Karpas-422 (cell line): ENCODE results near the gene ST8SIA2. TPM values are rescaled to one million over a fixed set of nuclear protein-coding genes. Genes with fewer than 3 reads are reported as not detected.

Experiments used
- DNase-seq: peaks from one replicate; pipeline ENCODE4 v3.0.0-alpha.2; 2015
- H2AFZ ChIP-seq: fragments of 200-600 bp; sonication (generic); 2 replicates; pipeline ENCODE4 v1.6.1; 2014; ENCODE audit warnings: antibody characterized with exemption, low read length, mixed read lengths
- H3K27ac ChIP-seq: fragments of 200-600 bp; sonication (generic); 2 replicates; pipeline ENCODE4 v1.5.1; 2014; ENCODE audit warnings: mild to moderate bottlenecking, low read length, moderate library complexity
- H3K27me3 ChIP-seq: fragments of 200-600 bp; sonication (generic); 2 replicates; pipeline ENCODE4 v1.6.1; 2014; ENCODE audit warnings: low read length, mixed read lengths
- H3K36me3 ChIP-seq: fragments of 200-600 bp; sonication (generic); 2 replicates; pipeline ENCODE4 v1.6.1; 2014; ENCODE audit warnings: low read length, mixed read lengths; ENCODE audit not compliant: insufficient read depth
- H3K4me1 ChIP-seq: fragments of 200-600 bp; sonication (generic); 2 replicates; pipeline ENCODE4 v1.6.1; 2014; ENCODE audit warnings: mild to moderate bottlenecking, low read length, mixed read lengths
- H3K4me2 ChIP-seq: fragments of 200-600 bp; sonication (generic); 2 replicates; pipeline ENCODE4 v1.6.1; 2014; ENCODE audit warnings: low read length, low read depth, mild to moderate bottlenecking; ENCODE audit not compliant: poor library complexity, severe bottlenecking
- H3K4me3 ChIP-seq: fragments of 200-600 bp; sonication (generic); 2 replicates; pipeline ENCODE4 v1.5.1; 2014; ENCODE audit warnings: mild to moderate bottlenecking, antibody characterized with exemption, low read length, mixed read lengths
- H3K79me2 ChIP-seq: fragments of 200-600 bp; sonication (generic); 2 replicates; pipeline ENCODE4 v1.6.1; 2014; ENCODE audit warnings: mild to moderate bottlenecking, low read length, mixed read lengths
- H3K9ac ChIP-seq: fragments of 200-600 bp; sonication (generic); 2 replicates; pipeline ENCODE4 v1.6.0; 2014; ENCODE audit warnings: low read length
- H3K9me2 ChIP-seq: fragments of 200-600 bp; sonication (generic), shearing (Covaris generic); replicated peaks from 2 replicates; pipeline ENCODE4 v1.6.0; 2014; ENCODE audit warnings: mild to moderate bottlenecking, low read length, moderate library complexity; ENCODE audit not compliant: insufficient read depth
- H3K9me3 ChIP-seq: fragments of 300-700, 200-600 bp; sonication (generic); 2 replicates; pipeline ENCODE4 v1.6.1; 2014; ENCODE audit warnings: low read length, mixed read lengths
- H4K20me1 ChIP-seq: fragments of 200-600 bp; sonication (generic); 2 replicates; pipeline ENCODE4 v1.6.1; 2014; ENCODE audit warnings: mild to moderate bottlenecking, antibody characterized with exemption, low read length, low read depth; ENCODE audit not compliant: insufficient read depth
- total RNA-seq: library from RNA; depleted of rRNA; stranded (reverse); fragments of >200 nt; shearing (Covaris generic); gene quantifications from 2 replicates; pipeline ENCODE4 v1.2.3, GENCODE V29; 2014; ENCODE audit warnings: low replicate concordance

ST8SIA2 gene
- total RNA-seq, 1 experiment from 2014 or later = not detected

GRCh38 chr15:92366381-92366780 is 27.3 kb upstream of the ST8SIA2 start:
- Histone ChIP-seq H3K36me3 (no peaks in the 10 kb centered on the region), H3K9me3 (no peaks in the 10 kb centered on the region), H3K79me2 (no peaks in the 10 kb centered on the region), H2AFZ (no peak overlapping the region), H3K9me2 (no peaks in the 10 kb centered on the region), H3K4me1 (no peaks in the 10 kb centered on the region), H3K27me3 (no peaks in the 10 kb centered on the region), H3K4me3 (no peak overlapping the region), H3K9ac (no peak overlapping the region), H3K27ac (no peak overlapping the region), H4K20me1 (no peaks in the 10 kb centered on the region), H3K4me2 (no peak overlapping the region)
- no peak for DNase-seq

- no peak overlapping the region for H3K9ac ChIP-seq
- H3K27me3 ChIP-seq = no peaks in the 10 kb centered on the region; the same call in 1 of the 2 replicates
- no peaks in the 10 kb centered on the region for H3K36me3 ChIP-seq
- no peaks in the 10 kb centered on the region for H3K4me1 ChIP-seq
- H3K79me2 ChIP-seq = no peaks in the 10 kb centered on the region
- no peak for DNase-seq
- H3K4me3 ChIP-seq = no peak overlapping the region
- H3K4me2 ChIP-seq = no peak overlapping the region
- no peak overlapping the region for H2AFZ ChIP-seq
- H3K27ac ChIP-seq = no peak overlapping the region
- H3K9me3 ChIP-seq = no peaks in the 10 kb centered on the region
- no peaks in the 10 kb centered on the region for H3K9me2 ChIP-seq
- no peaks in the 10 kb centered on the region for H4K20me1 ChIP-seq
Measured at GRCh38 chr15:92375057-92375456, 18.6 kb upstream of the ST8SIA2 start.

- Histone ChIP-seq H3K4me1 (no peaks in the 10 kb centered on the region), H3K9me2 (no peaks in the 10 kb centered on the region), H3K27me3 (no peaks in the 10 kb centered on the region; the same call in 1 of the 2 replicates), H3K9ac (no peak overlapping the region), H3K36me3 (no peaks in the 10 kb centered on the region), H3K27ac (no peak overlapping the region), H3K4me2 (no peak overlapping the region), H4K20me1 (no peaks in the 10 kb centered on the region), H3K9me3 (no peaks in the 10 kb centered on the region), H3K4me3 (no peak overlapping the region), H2AFZ (no peak overlapping the region), H3K79me2 (no peaks in the 10 kb centered on the region)
- no peak for DNase-seq
Measured at GRCh38 chr15:92376109-92376508, 17.6 kb upstream of the ST8SIA2 start.

GRCh38 chr15:92377083-92377789 is 16.4 kb upstream of the ST8SIA2 start:
- H3K4me3 ChIP-seq = no peak overlapping the region
- no peaks in the 10 kb centered on the region for H3K36me3 ChIP-seq
- no peak for DNase-seq
- H3K4me2 ChIP-seq = no peak overlapping the region
- H4K20me1 ChIP-seq = no peaks in the 10 kb centered on the region
- H3K27me3 ChIP-seq = no peaks in the 10 kb centered on the region; the same call in 1 of the 2 replicates
- no peaks in the 10 kb centered on the region for H3K79me2 ChIP-seq
- no peaks in the 10 kb centered on the region for H3K4me1 ChIP-seq
- H3K9me3 ChIP-seq = no peaks in the 10 kb centered on the region
- no peak overlapping the region for H3K9ac ChIP-seq
- H3K27ac ChIP-seq = no peak overlapping the region
- no peaks in the 10 kb centered on the region for H3K9me2 ChIP-seq
- H2AFZ ChIP-seq = no peak overlapping the region

- peak; percentile 70 for DNase-seq
- no peak overlapping the region for H3K4me2 ChIP-seq
Measured at GRCh38 chr15:92383519-92384324, 10.0 kb upstream of the ST8SIA2 start.

GRCh38 chr15:92384381-92384780 is 9.3 kb upstream of the ST8SIA2 start:
- no peaks in the 10 kb centered on the region for H3K9me3 ChIP-seq
- no peak overlapping the region for H3K9ac ChIP-seq
- no peaks in the 10 kb centered on the region for H3K27me3 ChIP-seq
- H2AFZ ChIP-seq = no peak overlapping the region
- no peak overlapping the region for H3K4me3 ChIP-seq
- H3K27ac ChIP-seq = no peak overlapping the region
- H3K9me2 ChIP-seq = no peaks in the 10 kb centered on the region
- no peak overlapping the region for H3K4me2 ChIP-seq
- no peak for DNase-seq
- no peaks in the 10 kb centered on the region for H3K79me2 ChIP-seq
- no peaks in the 10 kb centered on the region for H4K20me1 ChIP-seq
- H3K4me1 ChIP-seq = no peaks in the 10 kb centered on the region
- H3K36me3 ChIP-seq = no peaks in the 10 kb centered on the region

More at GRCh38 chr15:92383519-92384324, 10.0 kb upstream of the ST8SIA2 start:
- Histone ChIP-seq H3K4me3 (no peak overlapping the region), H3K27me3 (no peaks in the 10 kb centered on the region), H3K4me1 (no peaks in the 10 kb centered on the region), H3K9ac (no peak overlapping the region), H3K9me2 (no peaks in the 10 kb centered on the region), H4K20me1 (no peaks in the 10 kb centered on the region), H2AFZ (no peak overlapping the region), H3K9me3 (no peaks in the 10 kb centered on the region), H3K36me3 (no peaks in the 10 kb centered on the region), H3K27ac (no peak overlapping the region), H3K79me2 (no peaks in the 10 kb centered on the region)

GRCh38 chr15:92385096-92385495 is 8.6 kb upstream of the ST8SIA2 start:
- Histone ChIP-seq H3K27ac (no peak overlapping the region), H2AFZ (no peak overlapping the region), H3K4me3 (no peak overlapping the region), H4K20me1 (no peaks in the 10 kb centered on the region), H3K36me3 (no peaks in the 10 kb centered on the region), H3K4me1 (no peaks in the 10 kb centered on the region), H3K9me3 (no peaks in the 10 kb centered on the region), H3K9ac (no peak overlapping the region), H3K4me2 (no peak overlapping the region), H3K27me3 (no peaks in the 10 kb centered on the region), H3K79me2 (no peaks in the 10 kb centered on the region), H3K9me2 (no peaks in the 10 kb centered on the region)
- DNase-seq = no peak

- no peak overlapping the region for H2AFZ ChIP-seq
- H4K20me1 ChIP-seq = no peaks in the 10 kb centered on the region
- H3K79me2 ChIP-seq = no peaks in the 10 kb centered on the region
- no peaks in the 10 kb centered on the region for H3K36me3 ChIP-seq
- no peaks in the 10 kb centered on the region for H3K27me3 ChIP-seq
- no peak overlapping the region for H3K4me2 ChIP-seq
- peak; percentile 80 for DNase-seq
- no peak overlapping the region for H3K27ac ChIP-seq
- H3K9ac ChIP-seq = no peak overlapping the region
- H3K4me1 ChIP-seq = no peaks in the 10 kb centered on the region
- H3K9me2 ChIP-seq = no peaks in the 10 kb centered on the region
- H3K9me3 ChIP-seq = no peaks in the 10 kb centered on the region
- no peak overlapping the region for H3K4me3 ChIP-seq
Measured at GRCh38 chr15:92391640-92392039, 2.0 kb upstream of the ST8SIA2 start.
